Ectodermal cell (in vitro differentiated cells): ENCODE measurements around the gene KBTBD12.

Experiments
- H3K27ac ChIP-seq: 2 replicates; pipeline ENCODE4 v1.7.0; 2013; ENCODE audit warnings: mild to moderate bottlenecking, low read depth, low read length; ENCODE audit not compliant: insufficient read depth, poor library complexity, severe bottlenecking
- H3K27me3 ChIP-seq: 2 replicates; pipeline ENCODE4 v1.7.0; 2013; ENCODE audit warnings: mild to moderate bottlenecking, low read length; ENCODE audit not compliant: insufficient read depth, control insufficient read depth, poor library complexity, severe bottlenecking
- H3K36me3 ChIP-seq: one replicate; pipeline ENCODE4 v1.7.0; 2013; ENCODE audit warnings: low read length; ENCODE audit not compliant: control insufficient read depth, insufficient read depth
- H3K4me1 ChIP-seq: one replicate; pipeline ENCODE4 v1.7.0; 2013; ENCODE audit warnings: low read length; ENCODE audit not compliant: control insufficient read depth, insufficient read depth
- H3K4me3 ChIP-seq: 2 replicates; pipeline ENCODE4 v1.7.0; 2013; ENCODE audit warnings: low read depth, low read length, control low read depth; ENCODE audit not compliant: insufficient read depth
- H3K9me3 ChIP-seq: 2 replicates; pipeline ENCODE4 v1.7.0; 2013; ENCODE audit warnings: mild to moderate bottlenecking, low read length, moderate library complexity; ENCODE audit not compliant: control insufficient read depth
- WGBS, 2 experiments: methylation state at CpG; one replicate each; pipeline ENCODE4 v1.1.7; 2013; ENCODE audit warnings: missing lambda C conversion rate in 2 of 2; 5-methylcytosine and 5-hydroxymethylcytosine counted together

Gene KBTBD12

DNA sequence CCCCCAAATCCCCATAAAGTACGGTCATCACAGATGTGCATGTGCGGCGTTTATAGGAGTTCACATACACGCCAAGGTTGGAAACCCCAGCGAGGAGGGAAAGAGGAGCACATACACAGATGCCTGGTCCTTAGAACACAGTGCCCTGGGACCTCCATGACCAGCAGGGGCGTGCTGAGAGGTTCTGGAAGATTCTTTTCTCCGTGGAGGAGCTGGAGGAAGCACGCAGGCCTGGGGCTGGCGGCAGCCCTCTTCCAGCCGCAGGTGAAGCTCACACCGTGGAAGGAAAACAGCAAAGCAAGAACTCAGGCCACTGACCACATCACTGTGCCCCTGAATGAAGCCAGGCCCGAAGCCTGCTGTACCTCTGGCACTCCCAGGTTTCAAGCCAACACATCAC, 76.2 kb downstream of the KBTBD12 start:
- peaks cover 4% of the 10 kb centered on the region for H3K4me1 ChIP-seq
- no peaks in the 10 kb centered on the region for H3K27me3 ChIP-seq
- WGBS, 2 experiments: 92 to 93% methylated on average over 12 of the region's 12 CpGs
- H3K27ac ChIP-seq: no peak overlapping the region
- no peak overlapping the region for H3K4me3 ChIP-seq
- no peaks in the 10 kb centered on the region for H3K36me3 ChIP-seq
- H3K9me3 ChIP-seq: no peaks in the 10 kb centered on the region

DNA sequence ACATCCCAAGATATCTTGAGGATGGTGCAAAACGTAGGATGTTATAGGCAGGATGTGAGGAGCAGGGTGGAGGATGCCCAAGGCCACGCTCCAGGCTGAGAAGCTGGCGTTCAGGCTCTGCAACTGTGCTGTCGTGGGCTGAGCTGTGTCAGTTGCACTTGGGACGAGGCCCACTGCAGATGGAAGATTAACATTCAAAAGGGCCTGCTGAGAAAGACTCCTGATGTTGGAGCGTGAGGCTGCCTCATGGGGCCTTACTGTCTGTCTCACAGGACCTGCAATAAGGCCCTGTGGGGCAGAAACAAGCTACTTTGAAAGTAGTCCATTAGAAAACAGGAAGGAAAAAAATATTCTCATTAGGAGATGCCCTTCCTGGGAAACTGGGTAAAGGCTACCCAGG, 76.6 kb downstream of the KBTBD12 start:
- peaks cover 4% of the 10 kb centered on the region for H3K4me1 ChIP-seq
- no peaks in the 10 kb centered on the region for H3K9me3 ChIP-seq
- no peak overlapping the region for H3K4me3 ChIP-seq
- WGBS, 2 experiments: 55 to 57% methylated on average over 6 of the region's 6 CpGs
- no peaks in the 10 kb centered on the region for H3K27me3 ChIP-seq
- no peaks in the 10 kb centered on the region for H3K36me3 ChIP-seq
- no peak overlapping the region for H3K27ac ChIP-seq

DNA sequence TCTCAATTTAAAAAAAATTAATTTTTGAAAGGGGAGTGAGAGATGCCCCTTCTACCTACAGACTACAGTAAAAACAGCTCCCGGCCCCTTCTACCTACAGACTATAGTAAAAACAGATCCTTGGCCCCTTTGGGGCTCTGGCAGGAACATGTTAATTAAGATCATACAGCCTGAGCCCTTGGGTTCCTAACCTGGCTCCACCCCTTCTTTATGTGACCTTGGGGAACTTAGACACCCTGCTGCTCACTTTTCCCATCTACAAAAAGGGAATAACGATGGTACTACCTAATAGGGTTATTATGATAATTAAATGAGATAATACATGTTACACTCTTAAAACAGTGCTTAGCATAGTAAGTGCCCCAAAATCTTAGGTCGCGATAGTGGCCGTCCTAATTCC, 77.1 kb downstream of the KBTBD12 start:
- WGBS, 2 experiments: 72 to 73% methylated on average over 4 of the region's 5 CpGs
- H3K27ac ChIP-seq: no peak overlapping the region
- H3K27me3 ChIP-seq: no peaks in the 10 kb centered on the region
- peaks cover 4% of the 10 kb centered on the region for H3K4me1 ChIP-seq
- no peaks in the 10 kb centered on the region for H3K9me3 ChIP-seq
- H3K36me3 ChIP-seq: no peaks in the 10 kb centered on the region
- no peak overlapping the region for H3K4me3 ChIP-seq

DNA sequence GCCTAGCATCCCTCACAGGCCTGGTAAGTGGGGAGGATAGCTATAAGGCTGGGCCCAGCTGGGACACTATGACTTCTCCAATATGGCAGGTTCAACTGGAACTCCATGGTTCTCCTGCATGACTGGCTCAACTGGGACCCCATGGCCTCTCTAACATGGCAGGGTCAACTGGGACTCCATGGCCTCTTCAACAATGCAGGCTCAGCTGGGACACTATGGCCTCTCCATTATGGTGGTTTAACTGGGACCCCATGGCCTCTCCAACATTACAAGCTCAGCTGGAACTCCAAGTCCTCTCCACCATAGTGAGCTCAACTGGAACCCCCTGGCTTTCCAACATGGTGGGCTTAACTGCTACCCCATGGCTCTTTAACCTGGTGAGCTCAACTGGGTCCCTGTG, 79.0 kb downstream of the KBTBD12 start:
- no peaks in the 10 kb centered on the region for H3K36me3 ChIP-seq
- H3K4me3 ChIP-seq: no peak overlapping the region
- H3K27ac ChIP-seq: no peak overlapping the region
- peaks cover 4% of the 10 kb centered on the region for H3K4me1 ChIP-seq
- H3K27me3 ChIP-seq: no peaks in the 10 kb centered on the region
- H3K9me3 ChIP-seq: no peaks in the 10 kb centered on the region

DNA sequence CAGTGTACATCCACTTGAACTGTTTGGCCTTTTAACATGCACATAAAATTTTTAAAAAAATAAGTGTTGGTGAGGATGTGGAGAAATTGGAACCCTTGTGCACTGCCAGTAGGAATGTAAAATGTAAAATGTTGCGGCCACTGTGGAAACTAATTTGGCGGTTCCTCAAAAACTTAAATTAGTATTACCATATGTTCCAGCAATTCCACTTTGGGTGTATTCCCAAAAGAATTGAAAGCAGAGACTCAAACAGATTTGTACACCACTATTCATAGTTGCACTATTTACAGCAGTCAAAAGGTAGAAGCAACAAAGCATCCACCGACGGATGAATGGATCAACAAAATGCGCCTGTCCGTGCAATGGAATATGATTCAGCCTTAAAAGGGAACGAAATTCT, 82.0 kb downstream of the KBTBD12 start:
- Histone ChIP-seq H3K36me3 (no peaks in the 10 kb centered on the region), H3K4me3 (no peak overlapping the region), H3K27ac (no peak overlapping the region), H3K4me1 (peaks cover 1% of the 10 kb centered on the region), H3K9me3 (no peaks in the 10 kb centered on the region), H3K27me3 (no peaks in the 10 kb centered on the region)
- WGBS, 2 experiments: 96 to 97% methylated on average over 7 of the region's 7 CpGs

DNA sequence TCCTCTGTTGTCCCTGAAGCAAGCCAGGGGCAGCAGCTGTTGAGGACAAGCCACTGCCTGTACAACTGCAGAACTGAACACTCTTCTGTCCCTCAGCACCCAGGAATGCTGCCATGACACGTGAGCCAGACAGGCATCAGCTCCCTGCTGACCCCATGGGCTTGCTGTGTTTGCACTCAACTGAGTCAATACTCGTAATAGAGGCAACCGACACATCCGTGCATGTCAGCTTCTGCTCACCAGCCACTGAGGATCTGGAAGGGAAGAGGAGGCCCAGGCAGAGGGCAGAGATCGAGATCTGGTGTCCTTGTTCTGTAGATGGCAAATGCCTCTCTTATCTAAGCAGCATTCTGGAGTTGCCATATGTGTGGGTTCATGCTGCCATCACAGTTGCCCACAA, 82.9 kb downstream of the KBTBD12 start:
- Histone ChIP-seq H3K27ac (no peak overlapping the region), H3K4me3 (no peak overlapping the region), H3K36me3 (no peaks in the 10 kb centered on the region), H3K4me1 (no peaks in the 10 kb centered on the region), H3K27me3 (no peaks in the 10 kb centered on the region), H3K9me3 (no peaks in the 10 kb centered on the region)
- 86 to 91% methylated on average over 5 of the region's 5 CpGs for WGBS, 2 experiments

DNA sequence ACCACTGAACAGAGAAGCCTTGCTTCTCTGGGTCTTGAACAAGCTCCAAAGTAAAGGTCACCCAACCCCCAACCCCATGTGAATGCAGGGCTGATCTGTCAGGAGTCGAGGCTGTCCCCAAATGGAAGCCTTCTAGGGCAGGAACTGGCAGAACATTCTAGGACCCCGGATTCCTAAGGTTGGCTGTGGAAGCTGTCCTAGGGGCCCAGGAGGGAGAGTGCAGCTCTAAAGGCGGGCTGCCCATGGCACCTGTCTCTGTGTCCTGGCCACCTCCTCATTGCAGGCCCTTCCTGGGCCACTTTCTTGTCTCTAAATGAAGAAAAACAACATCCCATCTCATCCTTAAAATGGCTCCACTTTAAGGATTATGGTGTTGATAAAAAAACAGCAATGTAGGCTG, 83.6 kb downstream of the KBTBD12 start:
- H3K4me1 ChIP-seq: no peaks in the 10 kb centered on the region
- no peaks in the 10 kb centered on the region for H3K9me3 ChIP-seq
- no peak overlapping the region for H3K27ac ChIP-seq
- H3K27me3 ChIP-seq: no peaks in the 10 kb centered on the region
- H3K4me3 ChIP-seq: no peak overlapping the region
- H3K36me3 ChIP-seq: no peaks in the 10 kb centered on the region
- 86 to 93% methylated on average over 3 of the region's 3 CpGs for WGBS, 2 experiments

DNA sequence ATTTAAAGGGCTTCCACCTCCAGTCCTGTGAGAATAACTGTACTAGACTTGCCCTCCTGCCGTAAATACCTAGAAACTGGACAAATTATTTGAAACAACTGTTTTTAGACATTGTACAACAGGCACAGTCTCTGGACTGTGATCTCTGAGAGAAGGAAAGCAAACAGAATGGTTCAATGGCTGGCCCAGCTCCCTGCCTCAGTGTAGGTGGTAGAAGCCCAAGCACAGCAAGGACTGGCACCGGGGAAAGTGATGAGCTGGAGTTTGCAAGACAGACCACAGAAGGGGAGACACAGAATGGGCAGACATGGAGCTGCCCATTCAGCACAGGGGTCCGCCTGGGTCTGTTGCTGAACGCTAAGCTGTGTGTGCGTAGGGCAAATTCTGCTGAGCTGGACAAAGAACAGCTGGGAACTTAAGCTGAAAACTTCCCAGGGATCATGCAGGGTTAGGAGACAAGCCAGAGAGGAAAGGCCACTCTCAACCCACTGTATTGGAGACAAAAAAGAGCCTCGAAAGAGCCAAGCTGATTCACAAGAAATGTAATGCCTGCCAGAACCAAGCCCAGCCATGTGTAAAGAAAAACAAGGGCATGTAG, 84.6 kb downstream of the KBTBD12 start:
- WGBS, 2 experiments: 92 to 94% methylated on average over 6 of the region's 6 CpGs
- no peaks in the 10 kb centered on the region for H3K4me1 ChIP-seq
- no peak overlapping the region for H3K4me3 ChIP-seq
- H3K27ac ChIP-seq: no peak overlapping the region
- H3K27me3 ChIP-seq: no peaks in the 10 kb centered on the region
- H3K9me3 ChIP-seq: no peaks in the 10 kb centered on the region
- no peaks in the 10 kb centered on the region for H3K36me3 ChIP-seq

DNA sequence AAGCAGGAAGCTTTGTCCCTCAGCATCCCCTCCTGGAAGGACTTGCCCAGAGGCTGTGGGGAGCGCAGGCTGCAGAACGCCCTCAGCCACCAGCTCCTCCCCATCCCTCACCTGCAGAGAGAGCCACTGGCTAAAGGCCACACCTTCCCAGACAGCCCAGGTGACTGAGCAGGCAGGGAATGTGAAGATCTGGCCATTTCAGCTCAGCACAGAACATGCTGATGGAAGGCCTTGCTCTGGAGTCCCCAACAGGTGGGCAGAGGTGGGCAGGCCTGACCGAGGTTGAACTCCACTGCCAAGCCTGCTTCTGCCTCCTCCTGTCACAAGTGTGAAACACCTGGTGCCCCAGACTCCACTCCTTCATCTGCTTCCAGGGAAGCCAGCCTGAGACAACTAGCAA, 86.5 kb downstream of the KBTBD12 start:
- WGBS, 2 experiments: 71 to 79% methylated on average over 3 of the region's 3 CpGs
- peaks cover 7% of the 10 kb centered on the region for H3K4me1 ChIP-seq
- no peak overlapping the region for H3K27ac ChIP-seq
- H3K36me3 ChIP-seq: no peaks in the 10 kb centered on the region
- no peak overlapping the region for H3K4me3 ChIP-seq
- H3K27me3 ChIP-seq: no peaks in the 10 kb centered on the region
- no peaks in the 10 kb centered on the region for H3K9me3 ChIP-seq

DNA sequence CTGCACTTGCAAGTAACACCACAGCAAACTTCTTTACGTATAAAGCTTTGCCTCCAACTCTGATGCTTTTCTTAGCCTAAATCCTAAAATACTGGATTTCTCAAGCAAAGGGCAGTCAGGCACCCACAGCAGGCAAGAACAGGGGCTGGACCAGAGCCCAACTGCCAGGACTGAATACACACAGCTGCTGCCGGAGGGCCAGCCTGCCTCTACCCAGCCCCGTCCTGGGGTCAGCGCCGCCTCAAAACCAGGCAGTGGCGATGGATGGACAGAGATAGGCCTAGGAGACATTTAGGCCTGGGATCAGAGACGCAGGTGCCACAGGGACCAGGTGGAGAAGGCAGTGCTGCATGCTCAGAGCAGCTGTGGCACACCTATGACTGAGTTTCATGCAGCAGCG, 89.6 kb downstream of the KBTBD12 start:
- no peaks in the 10 kb centered on the region for H3K9me3 ChIP-seq
- no peaks in the 10 kb centered on the region for H3K36me3 ChIP-seq
- 93 to 94% methylated on average over 8 of the region's 8 CpGs for WGBS, 2 experiments
- H3K4me1 ChIP-seq: peaks cover 7% of the 10 kb centered on the region
- no peak overlapping the region for H3K4me3 ChIP-seq
- H3K27me3 ChIP-seq: no peaks in the 10 kb centered on the region
- H3K27ac ChIP-seq: no peak overlapping the region
